ENCODE results near the gene CARTPT. TPM values are rescaled to one million over a fixed set of nuclear protein-coding genes. Genes with fewer than 3 reads are reported as not detected.

Gene CARTPT
- total RNA-seq, 1 donor from 2014 or later, result not detected

GRCh38 chr5:71705421-71705820 lies 13.7 kb upstream of the CARTPT start:
- Mint-ChIP-seq H3K27ac (ENCODE audit: unreplicated experiment) (no peak overlapping the region), H3K4me1 (ENCODE audit: low read depth, unreplicated experiment) (peaks cover 3% of the 10 kb centered on the region), H3K4me3 (ENCODE audit: unreplicated experiment) (no peak overlapping the region), H3K9me3 (ENCODE audit: unreplicated experiment) (peaks cover 1% of the 10 kb centered on the region), H3K27me3 (ENCODE audit: unreplicated experiment) (no peaks in the 10 kb centered on the region), H3K36me3 (ENCODE audit: unreplicated experiment) (no peaks in the 10 kb centered on the region)
- no peak for TF ChIP-seq CTCF (IDR thresholded peaks at IDR 0.05; ENCODE audit: partially characterized antibody, unreplicated experiment)
- DNase-seq, result no peak

- Mint-ChIP-seq H3K4me1 (ENCODE audit: low read depth, unreplicated experiment) (peaks cover 3% of the 10 kb centered on the region), H3K27ac (ENCODE audit: unreplicated experiment) (no peak overlapping the region), H3K4me3 (ENCODE audit: unreplicated experiment) (no peak overlapping the region), H3K27me3 (ENCODE audit: unreplicated experiment) (no peaks in the 10 kb centered on the region), H3K36me3 (ENCODE audit: unreplicated experiment) (no peaks in the 10 kb centered on the region), H3K9me3 (ENCODE audit: unreplicated experiment) (peaks cover 1% of the 10 kb centered on the region)
- no peak for DNase-seq
- TF ChIP-seq CTCF (IDR thresholded peaks at IDR 0.05; ENCODE audit: partially characterized antibody, unreplicated experiment), result no peak
These were observed 12.2 kb upstream of the CARTPT start for GRCh38 chr5:71706906-71707305.

- Mint-ChIP-seq H3K4me3 (ENCODE audit: unreplicated experiment) (no peak overlapping the region), H3K27me3 (ENCODE audit: unreplicated experiment) (peaks cover 3% of the 10 kb centered on the region), H3K4me1 (ENCODE audit: low read depth, unreplicated experiment) (no peaks in the 10 kb centered on the region), H3K9me3 (ENCODE audit: unreplicated experiment) (no peaks in the 10 kb centered on the region), H3K27ac (ENCODE audit: unreplicated experiment) (no peak overlapping the region), H3K36me3 (ENCODE audit: unreplicated experiment) (no peaks in the 10 kb centered on the region)
- DNase-seq, result no peak
- TF ChIP-seq CTCF (IDR thresholded peaks at IDR 0.05; ENCODE audit: partially characterized antibody, unreplicated experiment), result no peak
These were observed 7.5 kb upstream of the CARTPT start for GRCh38 chr5:71711610-71712009.

GRCh38 chr5:71714911-71715310 lies 4.2 kb upstream of the CARTPT start:
- Mint-ChIP-seq H3K36me3 (ENCODE audit: unreplicated experiment) (no peaks in the 10 kb centered on the region), H3K9me3 (ENCODE audit: unreplicated experiment) (peaks cover 1% of the 10 kb centered on the region), H3K27ac (ENCODE audit: unreplicated experiment) (no peak overlapping the region), H3K4me1 (ENCODE audit: low read depth, unreplicated experiment) (peaks cover under 1% of the 10 kb centered on the region), H3K27me3 (ENCODE audit: unreplicated experiment) (peaks cover 11% of the 10 kb centered on the region), H3K4me3 (ENCODE audit: unreplicated experiment) (no peak overlapping the region)
- DNase-seq, result no peak
- TF ChIP-seq CTCF (IDR thresholded peaks at IDR 0.05; ENCODE audit: partially characterized antibody, unreplicated experiment), result no peak

GRCh38 chr5:71727978-71728377 lies 8.9 kb downstream of the CARTPT start:
- Mint-ChIP-seq H3K36me3 (ENCODE audit: unreplicated experiment) (no peaks in the 10 kb centered on the region), H3K4me3 (ENCODE audit: unreplicated experiment) (no peak overlapping the region), H3K9me3 (ENCODE audit: unreplicated experiment) (no peaks in the 10 kb centered on the region), H3K4me1 (ENCODE audit: low read depth, unreplicated experiment) (no peaks in the 10 kb centered on the region), H3K27ac (ENCODE audit: unreplicated experiment) (no peak overlapping the region), H3K27me3 (ENCODE audit: unreplicated experiment) (peaks cover 2% of the 10 kb centered on the region)
- DNase-seq, result no peak
- TF ChIP-seq CTCF (IDR thresholded peaks at IDR 0.05; ENCODE audit: partially characterized antibody, unreplicated experiment), result no peak

All from glutamatergic neuron (in vitro differentiated cells).